GM21360 (cell line): ENCODE measurements around the gene FNTB.

ENCODE experiments used
- ATAC-seq: cut with Tn5 transposase; IDR thresholded peaks from one replicate; pipeline ENCODE4 v1.9.1; 2021; ENCODE audit warnings: mild to moderate bottlenecking, moderate library complexity; ENCODE audit not compliant: unreplicated experiment

Gene FNTB

GRCh38 chr14:65044596-65044959, 57.9 kb downstream of the FNTB start:
- ATAC-seq = no peak

- ATAC-seq = no peak
These were observed 58.3 kb downstream of the FNTB start for GRCh38 chr14:65045006-65045405.

GRCh38 chr14:65045709-65046108, 59.0 kb downstream of the FNTB start:
- no peak for ATAC-seq

- no peak for ATAC-seq
These were observed 66.1 kb downstream of the FNTB start for GRCh38 chr14:65052832-65053231.

GRCh38 chr14:65053466-65053865, 66.8 kb downstream of the FNTB start:
- no peak for ATAC-seq

- ATAC-seq = no peak
These were observed 67.9 kb downstream of the FNTB start for GRCh38 chr14:65054471-65055085.

GRCh38 chr14:65057695-65058094, 71.0 kb downstream of the FNTB start:
- no peak for ATAC-seq

GRCh38 chr14:65062096-65063075, 75.7 kb downstream of the FNTB start:
- ATAC-seq = no peak

- ATAC-seq = no peak
These were observed 79.0 kb downstream of the FNTB start for GRCh38 chr14:65065719-65066118.

GRCh38 chr14:65069874-65070413, 83.2 kb downstream of the FNTB start:
- ATAC-seq = no peak

- no peak for ATAC-seq
These were observed 83.8 kb downstream of the FNTB start for GRCh38 chr14:65070471-65070976.

- no peak for ATAC-seq
These were observed 84.8 kb downstream of the FNTB start for GRCh38 chr14:65071544-65071943.

- no peak for ATAC-seq
These were observed 85.6 kb downstream of the FNTB start for GRCh38 chr14:65072256-65072655.

- ATAC-seq = no peak
These were observed 86.2 kb downstream of the FNTB start for GRCh38 chr14:65072937-65073336.

- ATAC-seq = no peak
These were observed 87.0 kb downstream of the FNTB start for GRCh38 chr14:65073605-65074201.

GRCh38 chr14:65074449-65075150, 87.9 kb downstream of the FNTB start:
- no peak for ATAC-seq

- no peak for ATAC-seq
These were observed 89.1 kb downstream of the FNTB start for GRCh38 chr14:65075628-65076325.

- no peak for ATAC-seq
These were observed 90.6 kb downstream of the FNTB start for GRCh38 chr14:65077318-65077717.

GRCh38 chr14:65079201-65079600, 92.5 kb downstream of the FNTB start:
- ATAC-seq = no peak

- no peak for ATAC-seq
These were observed 93.1 kb downstream of the FNTB start for GRCh38 chr14:65079768-65080167.
